Erythroblast (primary cell): ENCODE results near the gene FN3KRP.

Source experiments
- GATA1 ChIP-seq: IDR thresholded peaks from 2 replicates; pipeline ENCODE4 v1.6.1; 2011; ENCODE audit warnings: low read depth, mild to moderate bottlenecking, control low read depth, low read length, moderate library complexity
- POLR2A ChIP-seq: IDR thresholded peaks from 2 replicates; pipeline ENCODE4 v1.6.1; 2011; ENCODE audit warnings: mild to moderate bottlenecking, low read length

DNA sequence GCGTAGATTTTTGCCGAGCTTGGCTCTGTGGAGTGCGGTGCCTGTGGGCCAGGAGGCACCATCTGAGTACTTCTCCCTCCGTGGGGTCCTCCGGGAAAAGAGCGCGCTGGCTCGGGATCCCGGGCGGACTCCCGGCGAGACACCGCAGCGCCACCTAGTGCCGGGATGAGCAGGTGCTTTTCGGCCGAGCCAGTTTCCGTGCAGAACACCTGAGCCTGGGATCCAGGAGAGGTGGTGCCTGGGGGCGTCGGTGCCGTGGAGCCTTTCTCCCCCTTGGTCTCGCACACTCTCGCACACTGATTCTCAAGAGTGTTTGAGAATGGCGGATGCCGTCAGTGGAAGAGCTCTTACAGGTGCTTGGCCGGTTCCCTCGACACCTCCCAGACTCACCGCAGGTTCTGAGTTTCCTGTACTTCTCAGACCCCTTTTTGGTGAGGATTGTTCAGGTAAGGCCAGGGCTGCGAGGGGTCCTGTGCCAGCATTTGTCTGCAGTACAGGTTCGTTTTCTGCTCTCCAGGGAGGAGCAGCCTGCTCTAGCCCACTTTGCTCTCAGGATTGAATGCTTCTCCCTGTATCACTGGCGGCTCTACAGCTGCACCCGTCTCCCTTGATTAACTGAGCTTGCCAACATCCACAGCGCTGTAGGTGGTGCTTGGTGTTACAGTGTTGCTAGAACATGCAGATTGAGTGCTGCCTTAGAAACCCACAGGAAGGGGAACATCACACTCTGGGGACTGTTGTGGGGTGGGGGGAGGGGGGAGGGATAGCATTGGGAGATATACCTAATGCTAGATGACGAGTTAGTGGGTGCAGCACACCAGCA lies 58.7 kb downstream of the FN3KRP start:
- TF ChIP-seq POLR2A = no peak
- no peak for TF ChIP-seq GATA1
